ENCODE data around the gene CHST9. TPM values are rescaled to one million over a fixed set of nuclear protein-coding genes. Genes with fewer than 3 reads are reported as not detected.

The CHST9 gene
- total and polyA plus RNA-seq, 9 of the 15 experiments (the other 6 are each of a cell fraction or from before 2014, with no cell fraction given), result not detected

DNA sequence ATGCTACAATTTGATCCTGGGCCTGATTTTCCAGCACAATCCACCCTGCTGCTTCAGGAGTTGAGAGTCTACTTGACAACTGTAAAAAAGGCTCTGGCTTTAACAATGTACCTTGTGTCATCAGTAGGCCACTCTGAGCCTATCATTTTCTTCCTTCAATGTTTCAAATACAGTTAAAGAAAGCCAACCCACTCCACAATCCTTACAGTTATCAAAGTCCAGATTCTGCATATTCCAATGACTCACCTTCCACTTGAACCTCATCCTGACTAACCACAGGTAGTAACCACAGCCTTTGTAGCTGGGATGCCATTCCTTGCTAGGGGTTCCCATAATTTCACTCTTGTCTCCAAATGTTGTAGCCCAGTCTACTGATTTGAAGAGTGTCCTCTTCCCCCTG, 284.1 kb downstream of the CHST9 start:
- TF ChIP-seq, protein P1, sequence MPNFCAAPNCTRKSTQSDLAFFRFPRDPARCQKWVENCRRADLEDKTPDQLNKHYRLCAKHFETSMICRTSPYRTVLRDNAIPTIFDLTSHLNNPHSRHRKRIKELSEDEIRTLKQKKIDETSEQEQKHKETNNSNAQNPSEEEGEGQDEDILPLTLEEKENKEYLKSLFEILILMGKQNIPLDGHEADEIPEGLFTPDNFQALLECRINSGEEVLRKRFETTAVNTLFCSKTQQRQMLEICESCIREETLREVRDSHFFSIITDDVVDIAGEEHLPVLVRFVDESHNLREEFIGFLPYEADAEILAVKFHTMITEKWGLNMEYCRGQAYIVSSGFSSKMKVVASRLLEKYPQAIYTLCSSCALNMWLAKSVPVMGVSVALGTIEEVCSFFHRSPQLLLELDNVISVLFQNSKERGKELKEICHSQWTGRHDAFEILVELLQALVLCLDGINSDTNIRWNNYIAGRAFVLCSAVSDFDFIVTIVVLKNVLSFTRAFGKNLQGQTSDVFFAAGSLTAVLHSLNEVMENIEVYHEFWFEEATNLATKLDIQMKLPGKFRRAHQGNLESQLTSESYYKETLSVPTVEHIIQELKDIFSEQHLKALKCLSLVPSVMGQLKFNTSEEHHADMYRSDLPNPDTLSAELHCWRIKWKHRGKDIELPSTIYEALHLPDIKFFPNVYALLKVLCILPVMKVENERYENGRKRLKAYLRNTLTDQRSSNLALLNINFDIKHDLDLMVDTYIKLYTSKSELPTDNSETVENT (CRISPR knock-in tag; IDR thresholded peaks at IDR 0.05), result no peak
- Histone ChIP-seq H3K4me3 (no peak overlapping the region), H3K27ac (ENCODE audit: extremely low read depth, low read depth, low read length) (no peak overlapping the region), H3K27me3 (ENCODE audit: control insufficient read depth in 2 of 2, insufficient read depth in 2 of 2, low read length in 2 of 2) (no peaks in the 10 kb centered on the region), H2AFZ (ENCODE audit: low read depth, low read length) (no peak overlapping the region), H3K9ac (ENCODE audit: insufficient read depth in 1 of 2, low read depth in 2 of 2, low read length in 2 of 2) (no peak overlapping the region), H4K20me1 (replicated peaks; ENCODE audit: control insufficient read depth, insufficient read depth, low read length) (no peaks in the 10 kb centered on the region), H3K9me1 (ENCODE audit: control insufficient read depth, insufficient read depth, low read length) (no peaks in the 10 kb centered on the region), H3K36me3 (ENCODE audit: control insufficient read depth, insufficient read depth, low read length) (no peaks in the 10 kb centered on the region), H3K4me1 (replicated peaks in 1 of 2; ENCODE audit: control insufficient read depth in 2 of 2, insufficient read depth in 2 of 2, low read length in 2 of 2) (no peaks in the 10 kb centered on the region), H3K79me2 (ENCODE audit: control insufficient read depth, insufficient read depth, low read length) (no peaks in the 10 kb centered on the region), H3K9me3 (replicated peaks; ENCODE audit: control insufficient read depth, insufficient read depth, low read depth, low read length) (no peaks in the 10 kb centered on the region), H3K4me2 (ENCODE audit: insufficient read depth, low read length) (no peak overlapping the region)
- no TSS peak for BruUV-seq (replicated peaks)
- POLR2A ChIA-PET, result no interaction called here
- intact Hi-C loops (cut with micrococcal nuclease) (no loop called here), in situ Hi-C loops (cut with MboI) (no loop called here)
- ATAC-seq (no peak), FAIRE-seq (no peak), DNase-seq (ENCODE audit: extremely low read depth in 1 of 4, low spot score in 3 of 4) (no peak)
- CTCF ChIA-PET (ENCODE audit: low intra/inter-chr PET ratio), result no interaction called here

DNA sequence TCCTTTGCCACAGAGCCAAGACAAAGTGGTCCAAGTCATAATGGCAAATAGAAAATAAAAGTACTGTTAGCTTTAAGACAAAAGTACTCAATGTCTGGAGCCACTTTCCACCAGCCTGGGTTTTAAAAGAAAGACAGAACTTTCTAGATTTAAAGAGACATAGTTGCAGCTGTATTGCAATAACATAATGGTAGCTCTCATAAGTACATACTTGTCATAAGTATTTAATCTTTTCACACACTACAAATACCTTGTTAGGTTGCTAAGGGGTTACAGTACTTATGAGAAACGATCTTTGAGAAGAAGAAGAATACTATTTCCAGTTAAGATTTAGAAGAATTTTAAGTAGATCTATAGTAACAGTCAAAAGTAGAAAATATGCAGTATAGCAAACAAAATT, 290.7 kb downstream of the CHST9 start:
- Histone ChIP-seq H3K9me1 (ENCODE audit: control insufficient read depth, insufficient read depth, low read length) (no peaks in the 10 kb centered on the region), H2AFZ (ENCODE audit: low read depth, low read length) (no peak overlapping the region), H4K20me1 (replicated peaks; ENCODE audit: control insufficient read depth, insufficient read depth, low read length) (no peaks in the 10 kb centered on the region), H3K4me3 (no peak overlapping the region), H3K27me3 (ENCODE audit: control insufficient read depth in 2 of 2, insufficient read depth in 2 of 2, low read length in 2 of 2) (no peaks in the 10 kb centered on the region), H3K36me3 (ENCODE audit: control insufficient read depth, insufficient read depth, low read length) (no peaks in the 10 kb centered on the region), H3K4me2 (ENCODE audit: insufficient read depth, low read length) (no peak overlapping the region), H3K4me1 (replicated peaks in 1 of 2; ENCODE audit: control insufficient read depth in 2 of 2, insufficient read depth in 2 of 2, low read length in 2 of 2) (no peaks in the 10 kb centered on the region), H3K9me3 (replicated peaks; ENCODE audit: control insufficient read depth, insufficient read depth, low read depth, low read length) (no peaks in the 10 kb centered on the region), H3K79me2 (ENCODE audit: control insufficient read depth, insufficient read depth, low read length) (no peaks in the 10 kb centered on the region), H3K27ac (ENCODE audit: extremely low read depth, low read depth, low read length) (no peak overlapping the region), H3K9ac (ENCODE audit: insufficient read depth in 1 of 2, low read depth in 2 of 2, low read length in 2 of 2) (no peak overlapping the region)
- intact Hi-C loops (cut with micrococcal nuclease), result no loop called here
- POLR2A ChIA-PET, result no interaction called here
- TF ChIP-seq ZNF41 (CRISPR knock-in tag; conservative IDR thresholded peaks at IDR 0.05) (no peak), ZSCAN29 (IDR thresholded peaks at IDR 0.05) (no peak), NCOR1 (IDR thresholded peaks at IDR 0.05) (no peak), ZNF12 (CRISPR knock-in tag; IDR thresholded peaks at IDR 0.05) (no peak)
- TF ChIP-seq, protein P2, sequence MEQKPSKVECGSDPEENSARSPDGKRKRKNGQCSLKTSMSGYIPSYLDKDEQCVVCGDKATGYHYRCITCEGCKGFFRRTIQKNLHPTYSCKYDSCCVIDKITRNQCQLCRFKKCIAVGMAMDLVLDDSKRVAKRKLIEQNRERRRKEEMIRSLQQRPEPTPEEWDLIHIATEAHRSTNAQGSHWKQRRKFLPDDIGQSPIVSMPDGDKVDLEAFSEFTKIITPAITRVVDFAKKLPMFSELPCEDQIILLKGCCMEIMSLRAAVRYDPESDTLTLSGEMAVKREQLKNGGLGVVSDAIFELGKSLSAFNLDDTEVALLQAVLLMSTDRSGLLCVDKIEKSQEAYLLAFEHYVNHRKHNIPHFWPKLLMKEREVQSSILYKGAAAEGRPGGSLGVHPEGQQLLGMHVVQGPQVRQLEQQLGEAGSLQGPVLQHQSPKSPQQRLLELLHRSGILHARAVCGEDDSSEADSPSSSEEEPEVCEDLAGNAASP (IDR thresholded peaks at IDR 0.05), result no peak
- TF ChIP-seq, protein P3, sequence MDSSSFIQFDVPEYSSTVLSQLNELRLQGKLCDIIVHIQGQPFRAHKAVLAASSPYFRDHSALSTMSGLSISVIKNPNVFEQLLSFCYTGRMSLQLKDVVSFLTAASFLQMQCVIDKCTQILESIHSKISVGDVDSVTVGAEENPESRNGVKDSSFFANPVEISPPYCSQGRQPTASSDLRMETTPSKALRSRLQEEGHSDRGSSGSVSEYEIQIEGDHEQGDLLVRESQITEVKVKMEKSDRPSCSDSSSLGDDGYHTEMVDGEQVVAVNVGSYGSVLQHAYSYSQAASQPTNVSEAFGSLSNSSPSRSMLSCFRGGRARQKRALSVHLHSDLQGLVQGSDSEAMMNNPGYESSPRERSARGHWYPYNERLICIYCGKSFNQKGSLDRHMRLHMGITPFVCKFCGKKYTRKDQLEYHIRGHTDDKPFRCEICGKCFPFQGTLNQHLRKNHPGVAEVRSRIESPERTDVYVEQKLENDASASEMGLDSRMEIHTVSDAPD (CRISPR knock-in tag; IDR thresholded peaks at IDR 0.05), result no peak
- TF ChIP-seq, protein P4, sequence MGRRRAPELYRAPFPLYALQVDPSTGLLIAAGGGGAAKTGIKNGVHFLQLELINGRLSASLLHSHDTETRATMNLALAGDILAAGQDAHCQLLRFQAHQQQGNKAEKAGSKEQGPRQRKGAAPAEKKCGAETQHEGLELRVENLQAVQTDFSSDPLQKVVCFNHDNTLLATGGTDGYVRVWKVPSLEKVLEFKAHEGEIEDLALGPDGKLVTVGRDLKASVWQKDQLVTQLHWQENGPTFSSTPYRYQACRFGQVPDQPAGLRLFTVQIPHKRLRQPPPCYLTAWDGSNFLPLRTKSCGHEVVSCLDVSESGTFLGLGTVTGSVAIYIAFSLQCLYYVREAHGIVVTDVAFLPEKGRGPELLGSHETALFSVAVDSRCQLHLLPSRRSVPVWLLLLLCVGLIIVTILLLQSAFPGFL (CRISPR knock-in tag; IDR thresholded peaks at IDR 0.05), result no peak
- in situ Hi-C loops (cut with MboI), result no loop called here
- WGBS (ENCODE audit: insufficient coverage, low coverage, missing lambda C conversion rate), result 0% methylated on average over 1 of the region's 1 CpG
- no peak for DNase-seq (ENCODE audit: extremely low read depth in 1 of 4, low spot score in 3 of 4)
- no TSS peak for BruUV-seq (replicated peaks)
- CTCF ChIA-PET (ENCODE audit: low intra/inter-chr PET ratio), result no interaction called here
- no peak for FAIRE-seq
- no peak for ATAC-seq
